Osteoblast (primary cell): ENCODE results near the gene CALN1. TPM values are rescaled to one million over a fixed set of nuclear protein-coding genes. Genes with fewer than 3 reads are reported as not detected.

Source experiments
- DNase-seq: peaks from one replicate; pipeline ENCODE4 v3.0.0; 2011; ENCODE audit warnings: low spot score, mixed read lengths; ENCODE audit not compliant: insufficient read length; ENCODE audit errors: missing footprints
- H2AFZ ChIP-seq: 2 replicates; pipeline ENCODE4 v1.6.0; 2011; ENCODE audit warnings: mild to moderate bottlenecking, low read length
- H3K27ac ChIP-seq: 2 replicates; pipeline ENCODE4 v1.5.1; 2011; ENCODE audit warnings: mild to moderate bottlenecking, low read depth, low read length, moderate library complexity
- H3K27me3 ChIP-seq: 2 replicates; pipeline ENCODE4 v1.6.0; 2012; ENCODE audit warnings: mild to moderate bottlenecking, control low read depth, inconsistent platforms, low read length, moderate library complexity; ENCODE audit not compliant: insufficient read depth
- H3K36me3 ChIP-seq: 2 replicates; pipeline ENCODE4 v1.5.1; 2011; ENCODE audit warnings: mild to moderate bottlenecking, low read length, control low read depth, moderate library complexity; ENCODE audit not compliant: insufficient read depth
- H3K4me1 ChIP-seq: 2 replicates; pipeline ENCODE4 v1.5.1; 2011; ENCODE audit warnings: mild to moderate bottlenecking, low read length, control low read depth, moderate library complexity; ENCODE audit not compliant: insufficient read depth
- H3K4me2 ChIP-seq: 2 replicates; pipeline ENCODE4 v1.6.0; 2011; ENCODE audit warnings: mild to moderate bottlenecking, low read length; ENCODE audit not compliant: insufficient read depth
- H3K4me3 ChIP-seq: fragments of 200-600 bp; sonication (generic); 3 replicates; pipeline ENCODE4 v1.5.1; 2012; ENCODE audit warnings: mild to moderate bottlenecking, low read length, inconsistent platforms; ENCODE audit not compliant: insufficient read depth
- H3K79me2 ChIP-seq: 2 replicates; pipeline ENCODE4 v1.6.0; 2012; ENCODE audit warnings: mild to moderate bottlenecking, low read length, control low read depth, inconsistent platforms; ENCODE audit not compliant: insufficient read depth
- H3K9me3 ChIP-seq: 2 replicates; pipeline ENCODE4 v1.5.1; 2011; ENCODE audit warnings: low read depth, low read length, control low read depth
- H4K20me1 ChIP-seq: 2 replicates; pipeline ENCODE4 v1.6.0; 2012; ENCODE audit warnings: mild to moderate bottlenecking, low read length, control low read depth; ENCODE audit not compliant: insufficient read depth
- CTCF ChIP-seq: IDR thresholded peaks from 2 replicates; pipeline ENCODE4 v1.5.1; 2011; ENCODE audit warnings: mild to moderate bottlenecking, low read depth, low read length, moderate library complexity; ENCODE audit errors: extremely low read depth
- total RNA-seq: library from RNA; depleted of rRNA; stranded (reverse); fragments of >200 nt; gene quantifications from 2 replicates; pipeline ENCODE4 v1.2.3, GENCODE V29; 2012

CALN1 gene
- total RNA-seq, 1 donor, result not detected

GRCh38 chr7:71817916-71818315 is 594.2 kb downstream of the CALN1 start:
- no peaks in the 10 kb centered on the region for H4K20me1 ChIP-seq
- TF ChIP-seq CTCF, result no peak
- H3K27me3 ChIP-seq, result no peaks in the 10 kb centered on the region
- no peaks in the 10 kb centered on the region for H3K79me2 ChIP-seq
- no peaks in the 10 kb centered on the region for H3K9me3 ChIP-seq
- no peaks in the 10 kb centered on the region for H3K36me3 ChIP-seq
- H3K4me1 ChIP-seq, result no peaks in the 10 kb centered on the region
- no peak overlapping the region for H3K27ac ChIP-seq
- no peak for DNase-seq
- no peak overlapping the region for H3K4me3 ChIP-seq
- H3K4me2 ChIP-seq, result no peak overlapping the region
- no peak overlapping the region for H2AFZ ChIP-seq

GRCh38 chr7:71808115-71808514 is 604.0 kb downstream of the CALN1 start:
- Histone ChIP-seq H3K27me3 (no peaks in the 10 kb centered on the region), H3K79me2 (no peaks in the 10 kb centered on the region), H4K20me1 (no peaks in the 10 kb centered on the region), H3K4me2 (no peak overlapping the region), H3K4me1 (no peaks in the 10 kb centered on the region), H2AFZ (no peak overlapping the region), H3K27ac (no peak overlapping the region), H3K4me3 (no peak overlapping the region), H3K36me3 (no peaks in the 10 kb centered on the region), H3K9me3 (peaks cover 4% of the 10 kb centered on the region)
- no peak for DNase-seq
- TF ChIP-seq CTCF, result no peak

GRCh38 chr7:71804256-71804655 is 607.9 kb downstream of the CALN1 start:
- Histone ChIP-seq H3K27me3 (no peaks in the 10 kb centered on the region), H3K36me3 (no peaks in the 10 kb centered on the region), H2AFZ (no peak overlapping the region), H3K79me2 (no peaks in the 10 kb centered on the region), H3K9me3 (peaks cover 4% of the 10 kb centered on the region), H3K27ac (no peak overlapping the region), H3K4me3 (no peak overlapping the region), H3K4me2 (no peak overlapping the region), H4K20me1 (no peaks in the 10 kb centered on the region), H3K4me1 (no peaks in the 10 kb centered on the region)
- no peak for TF ChIP-seq CTCF
- no peak for DNase-seq

GRCh38 chr7:71801976-71802375 is 610.2 kb downstream of the CALN1 start:
- no peak for TF ChIP-seq CTCF
- Histone ChIP-seq H3K36me3 (no peaks in the 10 kb centered on the region), H3K4me3 (no peak overlapping the region), H2AFZ (no peak overlapping the region), H3K9me3 (peaks cover 4% of the 10 kb centered on the region), H3K27me3 (no peaks in the 10 kb centered on the region), H3K4me2 (no peak overlapping the region), H3K79me2 (no peaks in the 10 kb centered on the region), H3K4me1 (no peaks in the 10 kb centered on the region), H4K20me1 (no peaks in the 10 kb centered on the region), H3K27ac (no peak overlapping the region)
- no peak for DNase-seq
